ENCODE measurements around the gene SGTB. TPM values are rescaled to one million over a fixed set of nuclear protein-coding genes. Genes with fewer than 3 reads are reported as not detected.
"Not testable (repeated sequence)": the region's sequence is repeated elsewhere in the genome, so short reads cannot be mapped to it uniquely, and the experiment has no call there.

Gene SGTB
- total and polyA plus RNA-seq, 2 experiments from 2014 or later = 8.0 to 12.5 TPM

DNA sequence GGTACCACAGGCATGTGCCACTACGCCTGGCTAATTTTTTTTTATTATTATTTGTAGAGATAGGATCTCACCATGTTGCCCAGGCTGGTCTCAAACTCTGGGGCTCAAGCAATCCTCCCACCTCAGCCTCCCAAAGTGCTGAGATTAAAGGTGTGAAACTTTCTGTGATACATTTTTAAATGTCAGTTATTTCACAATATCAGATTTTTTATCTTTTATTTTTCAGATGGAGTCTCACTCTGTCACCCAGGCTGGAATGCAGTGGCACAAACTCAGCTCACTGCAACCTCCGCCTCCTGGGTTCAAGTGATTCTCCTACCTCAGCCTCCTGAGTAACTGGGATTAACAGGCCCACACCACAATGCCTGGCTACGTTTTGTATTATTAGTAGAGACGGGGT, 99.9 kb downstream of the SGTB start:
- not testable (repeated sequence) for H3K4me3 Mint-ChIP-seq; H3K36me3 ChIP-seq (ENCODE audit: insufficient read depth); ATAC-seq; DNase-seq (ENCODE audit: low spot score); H3K4me1 ChIP-seq (ENCODE audit: insufficient read depth); H3K4me2 ChIP-seq; H3F3A ChIP-seq (replicated peaks; ENCODE audit: low read depth); H4K20me1 ChIP-seq (replicated peaks; ENCODE audit: insufficient read depth); H3K4me1 Mint-ChIP-seq; H3K27ac ChIP-seq (ENCODE audit: low read depth); H2AFZ ChIP-seq; H3K36me3 Mint-ChIP-seq (ENCODE audit: low read depth); H3K27me3 Mint-ChIP-seq (ENCODE audit: insufficient read depth, low read depth, poor library complexity); H3K9me2 ChIP-seq (ENCODE audit: insufficient read depth); H3K27me3 ChIP-seq (ENCODE audit: insufficient read depth); H3K27ac Mint-ChIP-seq; H3K9me3 Mint-ChIP-seq; H3K4me3 ChIP-seq
- H3K79me2 ChIP-seq (replicated peaks; ENCODE audit: insufficient read depth) = peaks cover 74% of the 10 kb centered on the region

DNA sequence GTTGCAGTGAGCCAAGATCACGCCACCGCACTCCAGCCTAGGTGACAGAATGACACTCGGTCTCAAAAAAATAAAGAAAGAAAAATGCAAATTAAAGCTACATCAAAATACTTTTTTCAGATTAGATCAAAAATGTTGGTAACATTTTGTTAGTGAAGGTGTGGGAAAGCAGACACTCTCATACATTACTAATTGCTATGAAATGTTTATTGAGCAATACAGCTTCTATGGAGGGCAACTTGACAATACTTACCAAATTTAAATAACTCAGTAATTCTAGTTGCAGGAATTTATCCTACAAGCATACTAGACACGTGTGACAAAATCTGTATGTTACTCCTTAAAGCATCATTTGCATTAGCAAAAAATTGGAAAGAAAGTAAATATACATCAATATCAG, 101.9 kb downstream of the SGTB start:
- Histone ChIP-seq H3K27me3 (ENCODE audit: insufficient read depth) (no peaks in the 10 kb centered on the region), H3K4me3 (no peak overlapping the region), H3K79me2 (replicated peaks; ENCODE audit: insufficient read depth) (peaks cover 56% of the 10 kb centered on the region), H3K4me2 (no peak overlapping the region), H4K20me1 (replicated peaks; ENCODE audit: insufficient read depth) (0 out of 2 replicates have a peak, but pooled peaks cover 4% of the 10 kb centered on the region), H3K4me1 (ENCODE audit: insufficient read depth) (peaks cover 6% of the 10 kb centered on the region; the same call in 1 of the 2 replicates), H3K36me3 (ENCODE audit: insufficient read depth) (no peaks in the 10 kb centered on the region), H3K9me2 (ENCODE audit: insufficient read depth) (no peaks in the 10 kb centered on the region), H2AFZ (no peak overlapping the region), H3K27ac (ENCODE audit: low read depth) (no peak overlapping the region), H3F3A (replicated peaks; ENCODE audit: low read depth) (no peaks in the 10 kb centered on the region)
- H3K4me1 Mint-ChIP-seq = peaks cover 3% of the 10 kb centered on the region
- ATAC-seq (no peak), DNase-seq (ENCODE audit: low spot score) (no peak)
- H3K4me3 Mint-ChIP-seq = no peak overlapping the region
- H3K27me3 Mint-ChIP-seq (ENCODE audit: insufficient read depth, low read depth, poor library complexity) = peaks cover 4% of the 10 kb centered on the region
- no peak for TF ChIP-seq STAT1 (IDR thresholded peaks at IDR 0.05; ENCODE audit: unreplicated experiment)
- no peak for TF ChIP-seq ZNF331 (CRISPR knock-in tag; IDR thresholded peaks at IDR 0.05; ENCODE audit: low read depth)
- no peak for TF ChIP-seq CREB1 (CRISPR knock-in tag; IDR thresholded peaks at IDR 0.05; ENCODE audit: low read depth)
- TF ChIP-seq, protein P1, sequence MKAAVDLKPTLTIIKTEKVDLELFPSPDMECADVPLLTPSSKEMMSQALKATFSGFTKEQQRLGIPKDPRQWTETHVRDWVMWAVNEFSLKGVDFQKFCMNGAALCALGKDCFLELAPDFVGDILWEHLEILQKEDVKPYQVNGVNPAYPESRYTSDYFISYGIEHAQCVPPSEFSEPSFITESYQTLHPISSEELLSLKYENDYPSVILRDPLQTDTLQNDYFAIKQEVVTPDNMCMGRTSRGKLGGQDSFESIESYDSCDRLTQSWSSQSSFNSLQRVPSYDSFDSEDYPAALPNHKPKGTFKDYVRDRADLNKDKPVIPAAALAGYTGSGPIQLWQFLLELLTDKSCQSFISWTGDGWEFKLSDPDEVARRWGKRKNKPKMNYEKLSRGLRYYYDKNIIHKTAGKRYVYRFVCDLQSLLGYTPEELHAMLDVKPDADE (IDR thresholded peaks at IDR 0.05) = no peak
- no peak for TF ChIP-seq EZH2 (IDR thresholded peaks at IDR 0.05; ENCODE audit: low read depth, unreplicated experiment)
- TF ChIP-seq, protein P2, sequence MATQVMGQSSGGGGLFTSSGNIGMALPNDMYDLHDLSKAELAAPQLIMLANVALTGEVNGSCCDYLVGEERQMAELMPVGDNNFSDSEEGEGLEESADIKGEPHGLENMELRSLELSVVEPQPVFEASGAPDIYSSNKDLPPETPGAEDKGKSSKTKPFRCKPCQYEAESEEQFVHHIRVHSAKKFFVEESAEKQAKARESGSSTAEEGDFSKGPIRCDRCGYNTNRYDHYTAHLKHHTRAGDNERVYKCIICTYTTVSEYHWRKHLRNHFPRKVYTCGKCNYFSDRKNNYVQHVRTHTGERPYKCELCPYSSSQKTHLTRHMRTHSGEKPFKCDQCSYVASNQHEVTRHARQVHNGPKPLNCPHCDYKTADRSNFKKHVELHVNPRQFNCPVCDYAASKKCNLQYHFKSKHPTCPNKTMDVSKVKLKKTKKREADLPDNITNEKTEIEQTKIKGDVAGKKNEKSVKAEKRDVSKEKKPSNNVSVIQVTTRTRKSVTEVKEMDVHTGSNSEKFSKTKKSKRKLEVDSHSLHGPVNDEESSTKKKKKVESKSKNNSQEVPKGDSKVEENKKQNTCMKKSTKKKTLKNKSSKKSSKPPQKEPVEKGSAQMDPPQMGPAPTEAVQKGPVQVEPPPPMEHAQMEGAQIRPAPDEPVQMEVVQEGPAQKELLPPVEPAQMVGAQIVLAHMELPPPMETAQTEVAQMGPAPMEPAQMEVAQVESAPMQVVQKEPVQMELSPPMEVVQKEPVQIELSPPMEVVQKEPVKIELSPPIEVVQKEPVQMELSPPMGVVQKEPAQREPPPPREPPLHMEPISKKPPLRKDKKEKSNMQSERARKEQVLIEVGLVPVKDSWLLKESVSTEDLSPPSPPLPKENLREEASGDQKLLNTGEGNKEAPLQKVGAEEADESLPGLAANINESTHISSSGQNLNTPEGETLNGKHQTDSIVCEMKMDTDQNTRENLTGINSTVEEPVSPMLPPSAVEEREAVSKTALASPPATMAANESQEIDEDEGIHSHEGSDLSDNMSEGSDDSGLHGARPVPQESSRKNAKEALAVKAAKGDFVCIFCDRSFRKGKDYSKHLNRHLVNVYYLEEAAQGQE (IDR thresholded peaks at IDR 0.05; ENCODE audit: unreplicated experiment) = no peak
- H3K36me3 Mint-ChIP-seq (ENCODE audit: low read depth) = no peaks in the 10 kb centered on the region; the same call in 2 of the 3 replicates
- no peak overlapping the region for H3K27ac Mint-ChIP-seq
- H3K9me3 Mint-ChIP-seq = no peaks in the 10 kb centered on the region

Other genes starting within 250 kb of the SGTB start
- 1.0 and 2.0 TPM in 2 replicates for gene ADAMTS6, start 240.2 kb downstream of the SGTB start, total RNA-seq (2014; rRNA removed; shearing (Covaris generic))
- 0.61 and 0.78 TPM in 2 replicates for gene ADAMTS6, start 240.2 kb downstream of the SGTB start, polyA plus RNA-seq (2016; fragmentation: Nextera tagmentation; extraction: Ambion mirVana)
- 50.2 and 54.9 TPM in 2 replicates for gene CENPK, start 158.9 kb downstream of the SGTB start, total RNA-seq (2014; rRNA removed; shearing (Covaris generic))
- 122 and 137 TPM in 2 replicates for gene CENPK, start 158.9 kb downstream of the SGTB start, polyA plus RNA-seq (2016; fragmentation: Nextera tagmentation; extraction: Ambion mirVana)
- 57.1 and 57.2 TPM in 2 replicates for gene PPWD1, start 158.8 kb downstream of the SGTB start, total RNA-seq (2014; rRNA removed; shearing (Covaris generic))
- 27.6 and 34.8 TPM in 2 replicates for gene PPWD1, start 158.8 kb downstream of the SGTB start, polyA plus RNA-seq (2016; fragmentation: Nextera tagmentation; extraction: Ambion mirVana)
- gene TRIM23, start 97.8 kb downstream of the SGTB start, total RNA-seq (2014; rRNA removed; shearing (Covaris generic)) = 10.4 and 16.6 TPM in 2 replicates
- gene TRIM23, start 97.8 kb downstream of the SGTB start, polyA plus RNA-seq (2016; fragmentation: Nextera tagmentation; extraction: Ambion mirVana) = 5.4 and 6.5 TPM in 2 replicates
- 4.2 and 5.1 TPM in 2 replicates for gene SHLD3, start 97.1 kb downstream of the SGTB start, total RNA-seq (2014; rRNA removed; shearing (Covaris generic))
- gene SHLD3, start 97.1 kb downstream of the SGTB start, polyA plus RNA-seq (2016; fragmentation: Nextera tagmentation; extraction: Ambion mirVana) = 4.8 and 7.0 TPM in 2 replicates
- gene TRAPPC13, start 97.1 kb downstream of the SGTB start, total RNA-seq (2014; rRNA removed; shearing (Covaris generic)) = 20.1 and 21.9 TPM in 2 replicates
- 15.1 and 16.3 TPM in 2 replicates for gene TRAPPC13, start 97.1 kb downstream of the SGTB start, polyA plus RNA-seq (2016; fragmentation: Nextera tagmentation; extraction: Ambion mirVana)
- gene NLN, start 96 bp upstream of the SGTB start, total RNA-seq (2014; rRNA removed; shearing (Covaris generic)) = 155 and 168 TPM in 2 replicates
- 49.5 and 56.4 TPM in 2 replicates for gene NLN, start 96 bp upstream of the SGTB start, polyA plus RNA-seq (2016; fragmentation: Nextera tagmentation; extraction: Ambion mirVana)
- 26.4 and 29.1 TPM in 2 replicates for gene ERBIN, start 204.5 kb upstream of the SGTB start, total RNA-seq (2014; rRNA removed; shearing (Covaris generic))
- gene ERBIN, start 204.5 kb upstream of the SGTB start, polyA plus RNA-seq (2016; fragmentation: Nextera tagmentation; extraction: Ambion mirVana) = 10.8 and 15.6 TPM in 2 replicates

Data from GM23338 (cell line).